Measurements from ENCODE around the gene OPRL1. TPM values are rescaled to one million over a fixed set of nuclear protein-coding genes. Genes with fewer than 3 reads are reported as not detected.
A peak's percentile ranks its signal among the peaks of the same experiment; 100 is the strongest.

Gene OPRL1
- total RNA-seq, 1 experiment from 2014 or later = 3.9 TPM

DNA sequence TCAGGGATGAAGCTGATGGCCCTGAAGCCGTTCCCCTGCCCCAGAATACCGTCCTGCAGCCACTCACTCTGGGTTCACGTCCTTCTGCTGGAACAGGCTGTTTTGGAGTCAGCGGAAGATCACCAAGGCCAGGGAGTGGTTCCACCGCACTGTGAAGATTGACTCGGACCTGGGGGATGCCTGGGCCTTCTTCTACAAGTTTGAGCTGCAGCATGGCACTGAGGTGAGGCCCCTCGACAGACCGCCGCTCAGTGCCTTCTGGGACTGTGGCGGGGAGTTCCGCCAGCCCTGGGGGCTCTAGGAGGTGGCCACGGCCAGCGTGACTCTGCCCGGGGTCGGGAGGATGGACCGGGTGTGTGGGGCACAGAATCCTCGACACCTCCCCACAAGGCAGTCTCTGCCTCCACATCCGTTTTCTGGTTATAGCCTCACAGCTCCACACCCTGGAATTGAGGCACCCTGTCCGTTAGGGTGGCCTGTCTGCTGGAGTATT, 48.0 kb upstream of the OPRL1 start:
- TF ChIP-seq, protein P1, sequence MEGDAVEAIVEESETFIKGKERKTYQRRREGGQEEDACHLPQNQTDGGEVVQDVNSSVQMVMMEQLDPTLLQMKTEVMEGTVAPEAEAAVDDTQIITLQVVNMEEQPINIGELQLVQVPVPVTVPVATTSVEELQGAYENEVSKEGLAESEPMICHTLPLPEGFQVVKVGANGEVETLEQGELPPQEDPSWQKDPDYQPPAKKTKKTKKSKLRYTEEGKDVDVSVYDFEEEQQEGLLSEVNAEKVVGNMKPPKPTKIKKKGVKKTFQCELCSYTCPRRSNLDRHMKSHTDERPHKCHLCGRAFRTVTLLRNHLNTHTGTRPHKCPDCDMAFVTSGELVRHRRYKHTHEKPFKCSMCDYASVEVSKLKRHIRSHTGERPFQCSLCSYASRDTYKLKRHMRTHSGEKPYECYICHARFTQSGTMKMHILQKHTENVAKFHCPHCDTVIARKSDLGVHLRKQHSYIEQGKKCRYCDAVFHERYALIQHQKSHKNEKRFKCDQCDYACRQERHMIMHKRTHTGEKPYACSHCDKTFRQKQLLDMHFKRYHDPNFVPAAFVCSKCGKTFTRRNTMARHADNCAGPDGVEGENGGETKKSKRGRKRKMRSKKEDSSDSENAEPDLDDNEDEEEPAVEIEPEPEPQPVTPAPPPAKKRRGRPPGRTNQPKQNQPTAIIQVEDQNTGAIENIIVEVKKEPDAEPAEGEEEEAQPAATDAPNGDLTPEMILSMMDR (IDR thresholded peaks at IDR 0.05) = no peak
- TF ChIP-seq SIN3A (IDR thresholded peaks at IDR 0.05; ENCODE audit: borderline replicate concordance, insufficient read depth, low read depth, low read length) (no peak), TCF7L2 (IDR thresholded peaks at IDR 0.05; ENCODE audit: low read depth, low read length) (no peak), POLR2AphosphoS5 (IDR thresholded peaks at IDR 0.05; ENCODE audit: low read depth, low read length) (no peak)
- TF ChIP-seq, protein P2, sequence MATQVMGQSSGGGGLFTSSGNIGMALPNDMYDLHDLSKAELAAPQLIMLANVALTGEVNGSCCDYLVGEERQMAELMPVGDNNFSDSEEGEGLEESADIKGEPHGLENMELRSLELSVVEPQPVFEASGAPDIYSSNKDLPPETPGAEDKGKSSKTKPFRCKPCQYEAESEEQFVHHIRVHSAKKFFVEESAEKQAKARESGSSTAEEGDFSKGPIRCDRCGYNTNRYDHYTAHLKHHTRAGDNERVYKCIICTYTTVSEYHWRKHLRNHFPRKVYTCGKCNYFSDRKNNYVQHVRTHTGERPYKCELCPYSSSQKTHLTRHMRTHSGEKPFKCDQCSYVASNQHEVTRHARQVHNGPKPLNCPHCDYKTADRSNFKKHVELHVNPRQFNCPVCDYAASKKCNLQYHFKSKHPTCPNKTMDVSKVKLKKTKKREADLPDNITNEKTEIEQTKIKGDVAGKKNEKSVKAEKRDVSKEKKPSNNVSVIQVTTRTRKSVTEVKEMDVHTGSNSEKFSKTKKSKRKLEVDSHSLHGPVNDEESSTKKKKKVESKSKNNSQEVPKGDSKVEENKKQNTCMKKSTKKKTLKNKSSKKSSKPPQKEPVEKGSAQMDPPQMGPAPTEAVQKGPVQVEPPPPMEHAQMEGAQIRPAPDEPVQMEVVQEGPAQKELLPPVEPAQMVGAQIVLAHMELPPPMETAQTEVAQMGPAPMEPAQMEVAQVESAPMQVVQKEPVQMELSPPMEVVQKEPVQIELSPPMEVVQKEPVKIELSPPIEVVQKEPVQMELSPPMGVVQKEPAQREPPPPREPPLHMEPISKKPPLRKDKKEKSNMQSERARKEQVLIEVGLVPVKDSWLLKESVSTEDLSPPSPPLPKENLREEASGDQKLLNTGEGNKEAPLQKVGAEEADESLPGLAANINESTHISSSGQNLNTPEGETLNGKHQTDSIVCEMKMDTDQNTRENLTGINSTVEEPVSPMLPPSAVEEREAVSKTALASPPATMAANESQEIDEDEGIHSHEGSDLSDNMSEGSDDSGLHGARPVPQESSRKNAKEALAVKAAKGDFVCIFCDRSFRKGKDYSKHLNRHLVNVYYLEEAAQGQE (IDR thresholded peaks at IDR 0.05; ENCODE audit: insufficient read depth in 1 of 2, low read depth in 2 of 2, low read length in 1 of 2) = no peak
- in situ Hi-C loops (cut with HindIII; ENCODE audit: low pct_unique_long_range_greater_than_20kb, low sequenced_read_pairs) (no loop called here), intact Hi-C loops (cut with micrococcal nuclease; ENCODE audit: unreplicated experiment) (no loop called here)
- no peaks in the 10 kb centered on the region for H3K9me3 ChIP-seq (ENCODE audit: control insufficient read depth, insufficient read depth, low read depth, low read length)
- no peak overlapping the region for H3K27ac ChIP-seq (ENCODE audit: low read length)
- peaks cover 8% of the 10 kb centered on the region for H3K36me3 ChIP-seq (ENCODE audit: control insufficient read depth, insufficient read depth, low read length)
- POLR2A ChIA-PET = no interaction called here
- H3K4me1 ChIP-seq (ENCODE audit: control insufficient read depth, insufficient read depth, low read length) = peaks cover 23% of the 10 kb centered on the region
- no peak for DNase-seq (ENCODE audit: low read depth, low spot score)
- no peak for ATAC-seq
- TSS peak; percentile 56 for BruUV-seq (replicated peaks)
- H3K4me3 ChIP-seq (ENCODE audit: low read depth in 2 of 2, low read length in 2 of 2) = no peak overlapping the region
- CTCF ChIA-PET = interaction anchor here (0.7 kb wide), 1 partner anchor 52 kb away, joined by 4 read pairs; no protein-coding TSS in a partner anchor
- no peaks in the 10 kb centered on the region for H3K27me3 ChIP-seq (ENCODE audit: control insufficient read depth, insufficient read depth, low read length)

DNA sequence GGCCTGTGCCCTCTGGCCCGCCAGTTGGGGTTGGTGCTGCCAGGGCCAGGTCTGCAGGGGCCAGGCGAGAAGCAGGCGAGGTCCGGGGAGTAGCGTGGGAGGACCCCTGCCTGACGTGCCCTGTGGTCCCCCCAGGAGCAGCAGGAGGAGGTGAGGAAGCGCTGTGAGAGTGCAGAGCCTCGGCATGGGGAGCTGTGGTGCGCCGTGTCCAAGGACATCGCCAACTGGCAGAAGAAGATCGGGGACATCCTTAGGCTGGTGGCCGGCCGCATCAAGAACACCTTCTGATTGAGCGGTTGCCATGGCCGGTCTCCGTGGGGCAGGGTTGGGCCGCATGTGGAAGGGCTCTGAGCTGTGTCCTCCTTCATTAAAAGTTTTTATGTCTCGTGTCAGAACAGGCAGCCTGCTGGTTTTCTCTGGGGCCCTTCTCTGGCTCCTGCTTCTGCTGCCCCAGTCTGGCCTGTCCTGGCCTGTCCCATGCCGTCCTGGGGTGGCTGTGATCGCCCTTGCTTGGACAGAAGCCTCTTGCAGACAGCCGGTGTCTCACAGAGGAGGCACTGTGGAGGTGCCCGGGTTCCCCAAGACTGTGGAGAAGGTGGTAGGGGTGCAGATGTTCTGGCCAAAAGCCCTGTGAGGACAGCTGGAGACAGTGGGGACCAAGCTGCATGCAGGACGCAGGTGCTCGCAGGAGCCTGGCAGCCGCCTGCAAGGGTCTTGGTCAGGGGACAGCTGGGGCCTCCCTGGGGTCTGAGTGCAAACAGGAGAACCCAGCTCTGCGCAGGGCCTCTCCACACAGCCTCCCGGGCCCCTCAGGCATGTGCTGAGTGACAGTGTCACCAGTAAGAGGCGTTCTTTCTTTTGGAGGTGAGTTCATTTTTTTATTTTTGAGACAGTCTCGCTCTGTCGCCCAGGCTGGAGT, 46.9 kb upstream of the OPRL1 start:
- intact Hi-C loops (cut with micrococcal nuclease; ENCODE audit: unreplicated experiment) = no loop called here
- no peak for DNase-seq (ENCODE audit: low read depth, low spot score)
- no peaks in the 10 kb centered on the region for H3K27me3 ChIP-seq (ENCODE audit: control insufficient read depth, insufficient read depth, low read length)
- no peak overlapping the region for H3K27ac ChIP-seq (ENCODE audit: low read length)
- no peak overlapping the region for H3K4me3 ChIP-seq (ENCODE audit: low read depth in 2 of 2, low read length in 2 of 2)
- CTCF ChIA-PET = interaction anchor here (0.6 kb wide), 1 partner anchor 167 kb away, joined by 6 read pairs; no protein-coding TSS in a partner anchor
- H3K4me1 ChIP-seq (ENCODE audit: control insufficient read depth, insufficient read depth, low read length) = peaks cover 26% of the 10 kb centered on the region
- BruUV-seq (replicated peaks) = no TSS peak
- POLR2A ChIA-PET = no interaction called here
- in situ Hi-C loops (cut with HindIII; ENCODE audit: low pct_unique_long_range_greater_than_20kb, low sequenced_read_pairs) = no loop called here
- 0 out of 2 replicates have a peak, but pooled peaks cover 2% of the 10 kb centered on the region for H3K36me3 ChIP-seq (ENCODE audit: control insufficient read depth, insufficient read depth, low read length)
- TF ChIP-seq POLR2AphosphoS5 (IDR thresholded peaks at IDR 0.05; ENCODE audit: low read depth, low read length) (no peak; the same call in 1 of the 2 replicates), TCF7L2 (IDR thresholded peaks at IDR 0.05; ENCODE audit: low read depth, low read length) (no peak), SIN3A (IDR thresholded peaks at IDR 0.05; ENCODE audit: borderline replicate concordance, insufficient read depth, low read depth, low read length) (no peak)
- TF ChIP-seq, protein P2 (IDR thresholded peaks at IDR 0.05; ENCODE audit: insufficient read depth in 1 of 2, low read depth in 2 of 2, low read length in 1 of 2) = no peak
- TF ChIP-seq, protein P1 (IDR thresholded peaks at IDR 0.05) = no peak
- no peak for ATAC-seq
- H3K9me3 ChIP-seq (ENCODE audit: control insufficient read depth, insufficient read depth, low read depth, low read length) = no peaks in the 10 kb centered on the region

Data from Panc1 (cell line).